Measurements from ENCODE around the gene SOBP.
A peak's percentile ranks its signal among the peaks of the same experiment; 100 is the strongest.

SOBP gene

GRCh38 chr6:107556082-107556481 is 66.2 kb downstream of the SOBP start:
- no peak overlapping the region for H3K4me3 ChIP-seq (ENCODE audit: control insufficient read depth, low read depth, low read length)
- no peak for DNase-seq (ENCODE audit: low read depth)
- TF ChIP-seq CTCF (conservative IDR thresholded peaks at IDR 0.05; ENCODE audit: control insufficient read depth, insufficient read depth, low read depth, low read length) = no peak

GRCh38 chr6:107557698-107558097 is 67.8 kb downstream of the SOBP start:
- DNase-seq (ENCODE audit: low read depth) = no peak
- H3K4me3 ChIP-seq (ENCODE audit: control insufficient read depth, low read depth, low read length) = no peak overlapping the region
- TF ChIP-seq CTCF (conservative IDR thresholded peaks at IDR 0.05; ENCODE audit: control insufficient read depth, insufficient read depth, low read depth, low read length) = no peak

GRCh38 chr6:107560657-107561056 is 70.7 kb downstream of the SOBP start:
- peak; percentile 49 for DNase-seq (ENCODE audit: low read depth)
- no peak overlapping the region for H3K4me3 ChIP-seq (ENCODE audit: control insufficient read depth, low read depth, low read length)
- TF ChIP-seq CTCF (conservative IDR thresholded peaks at IDR 0.05; ENCODE audit: control insufficient read depth, insufficient read depth, low read depth, low read length) = no peak

GRCh38 chr6:107561306-107561705 is 71.4 kb downstream of the SOBP start:
- no peak for DNase-seq (ENCODE audit: low read depth)
- no peak overlapping the region for H3K4me3 ChIP-seq (ENCODE audit: control insufficient read depth, low read depth, low read length)

GRCh38 chr6:107563694-107564588 is 74.0 kb downstream of the SOBP start:
- H3K4me3 ChIP-seq (ENCODE audit: control insufficient read depth, low read depth, low read length) = no peak overlapping the region
- no peak for TF ChIP-seq CTCF (conservative IDR thresholded peaks at IDR 0.05; ENCODE audit: control insufficient read depth, insufficient read depth, low read depth, low read length)
- DNase-seq (ENCODE audit: low read depth) = no peak

More at GRCh38 chr6:107561306-107561705, 71.4 kb downstream of the SOBP start:
- no peak for TF ChIP-seq CTCF (conservative IDR thresholded peaks at IDR 0.05; ENCODE audit: control insufficient read depth, insufficient read depth, low read depth, low read length)

- no peak overlapping the region for H3K4me3 ChIP-seq (ENCODE audit: control insufficient read depth, low read depth, low read length)
These were observed 74.7 kb downstream of the SOBP start for GRCh38 chr6:107564589-107564951.

More at GRCh38 chr6:107564589-107564951, 74.7 kb downstream of the SOBP start:
- TF ChIP-seq CTCF (conservative IDR thresholded peaks at IDR 0.05; ENCODE audit: control insufficient read depth, insufficient read depth, low read depth, low read length) = no peak
- no peak for DNase-seq (ENCODE audit: low read depth)
